H1 (cell line): ENCODE results near the gene FADD. TPM values are rescaled to one million over a fixed set of nuclear protein-coding genes. Genes with fewer than 3 reads are reported as not detected.

Source experiments
- CTCF ChIA-PET: fragments of 300-600 bp; sonication (Branson Sonifier 250); formaldehyde crosslinking; loops from one replicate; lab custom pipeline; 2021; ENCODE audit not compliant: partially characterized antibody; lab: Charles Lee
- POLR2A ChIA-PET: fragments of 300-600 bp; sonication (Branson Sonifier 250); formaldehyde crosslinking; loops from one replicate; lab custom pipeline; 2021; ENCODE audit warnings: inconsistent platforms; ENCODE audit not compliant: partially characterized antibody; lab: Charles Lee
- DNase-seq, 2 experiments: peaks; one replicate each; pipeline versions ENCODE4 v3.0.0 to v3.0.0-alpha.2; 2010 to 2022; ENCODE audit warnings: low spot score in 2 of 2, low read depth in 1 of 2, mixed read lengths in 1 of 2
- FAIRE-seq: peaks from 2 replicates; lab custom pipeline; 2011; peaks lifted over from hg19 to GRCh38; lab: Jason Lieb, UNC
- H2AFZ ChIP-seq: 2 replicates; pipeline ENCODE4 v1.8.1; 2012; ENCODE audit warnings: low read length, inconsistent platforms
- H2AK5ac ChIP-seq: 2 replicates; pipeline ENCODE4 v1.6.1; 2013; ENCODE audit warnings: low read depth, low read length
- H2BK120ac ChIP-seq: replicated peaks from 2 replicates; pipeline ENCODE3; 2013; ENCODE audit warnings: low read depth, low read length, inconsistent platforms
- H2BK12ac ChIP-seq: 2 replicates; pipeline ENCODE4 v1.6.1; 2013; ENCODE audit warnings: low read depth, low read length
- H2BK15ac ChIP-seq: 2 replicates; pipeline ENCODE4 v1.6.1; 2013; ENCODE audit warnings: low read length
- H2BK20ac ChIP-seq: 2 replicates; pipeline ENCODE4 v1.6.1; 2013; ENCODE audit warnings: low read length
- H2BK5ac ChIP-seq: 2 replicates; pipeline ENCODE4 v1.6.1; 2013; ENCODE audit warnings: low read depth, low read length
- H3K14ac ChIP-seq: 2 replicates; pipeline ENCODE4 v1.6.1; 2013; ENCODE audit warnings: inconsistent platforms; ENCODE audit not compliant: insufficient read length
- H3K18ac ChIP-seq: 2 replicates; pipeline ENCODE4 v1.6.1; 2013; ENCODE audit warnings: low read length; ENCODE audit errors: extremely low read depth
- H3K23ac ChIP-seq: 2 replicates; pipeline ENCODE4 v1.6.1; 2013; ENCODE audit warnings: inconsistent platforms; ENCODE audit not compliant: insufficient read length
- H3K23me2 ChIP-seq: 2 replicates; pipeline ENCODE4 v1.6.1; 2013; ENCODE audit warnings: low read depth, low read length
- H3K27ac ChIP-seq: 2 replicates; pipeline ENCODE4 v1.6.1; 2011; ENCODE audit warnings: low read depth, low read length, inconsistent platforms
- H3K27me3 ChIP-seq, 4 experiments: replicated peaks in 1 of 4; 1 replicate in 1 of 4; 2 replicates in 3 of 4; pipeline versions ENCODE4 v1.6.1 to v1.8.1; 2011 to 2013; ENCODE audit warnings: low read length in 3 of 4, mild to moderate bottlenecking in 3 of 4, inconsistent platforms in 2 of 4, mixed read lengths in 2 of 4, moderate library complexity in 1 of 4; ENCODE audit not compliant: control insufficient read depth in 3 of 4, insufficient read depth in 3 of 4; ENCODE audit errors: extremely low read depth in 1 of 4
- H3K36me3 ChIP-seq, 4 experiments: 2 replicates each; pipeline versions ENCODE4 v1.6.1 to v1.8.1; 2011 to 2013; ENCODE audit warnings: mild to moderate bottlenecking in 4 of 4, low read length in 3 of 4, moderate library complexity in 2 of 4, control low read depth in 1 of 4, inconsistent platforms in 1 of 4; ENCODE audit not compliant: insufficient read depth in 4 of 4, control insufficient read depth in 2 of 4
- H3K4ac ChIP-seq: replicated peaks from 2 replicates; pipeline ENCODE3; 2013; ENCODE audit warnings: low read length, low read depth, mixed read lengths, inconsistent platforms; ENCODE audit not compliant: insufficient read length
- H3K4me1 ChIP-seq, 4 experiments: replicated peaks in 1 of 4; 1 replicate in 1 of 4; 2 replicates in 3 of 4; pipeline versions ENCODE4 v1.6.1 to v1.8.1; 2011 to 2013; ENCODE audit warnings: low read length in 3 of 4, inconsistent platforms in 2 of 4, mixed read lengths in 1 of 4; ENCODE audit not compliant: insufficient read depth in 4 of 4, control insufficient read depth in 3 of 4
- H3K4me2 ChIP-seq, 2 experiments: 2 replicates each; pipeline versions ENCODE4 v1.6.1 to v1.8.1; 2011 to 2013; ENCODE audit warnings: low read depth in 2 of 2, low read length in 2 of 2, control low read depth in 1 of 2, inconsistent platforms in 1 of 2, mild to moderate bottlenecking in 1 of 2; ENCODE audit not compliant: insufficient read depth in 1 of 2
- H3K4me3 ChIP-seq, 4 experiments: fragments of 200-600, 300-600 bp in 1 of 4; sonication (generic), shearing (Covaris generic), sonication (Bioruptor Twin) in 1 of 4; 2 replicates each; pipeline versions ENCODE4 v1.5.1 to v1.8.1; 2011 to 2016; ENCODE audit warnings: low read length in 4 of 4, low read depth in 3 of 4, control low read depth in 2 of 4, inconsistent platforms in 2 of 4, mild to moderate bottlenecking in 2 of 4, mixed read lengths in 1 of 4, moderate library complexity in 1 of 4; ENCODE audit not compliant: insufficient read depth in 2 of 4; ENCODE audit errors: extremely low read depth in 1 of 4
- H3K56ac ChIP-seq: replicated peaks from 2 replicates; pipeline ENCODE3; 2013; ENCODE audit warnings: low read depth, mild to moderate bottlenecking, mixed read lengths, low read length, inconsistent platforms; ENCODE audit not compliant: insufficient read length
- H3K79me1 ChIP-seq: 2 replicates; pipeline ENCODE4 v1.6.1; 2013; ENCODE audit warnings: low read depth, low read length, control low read depth
- H3K79me2 ChIP-seq, 2 experiments: 2 replicates each; pipeline versions ENCODE4 v1.6.1 to v1.8.1; 2012 to 2013; ENCODE audit warnings: low read length in 2 of 2, mild to moderate bottlenecking in 2 of 2, inconsistent platforms in 1 of 2; ENCODE audit not compliant: insufficient read depth in 2 of 2, control insufficient read depth in 1 of 2
- H3K9ac ChIP-seq, 4 experiments: replicated peaks in 1 of 4; 1 replicate in 1 of 4; 2 replicates in 3 of 4; pipeline versions ENCODE4 v1.6.1 to v1.8.1; 2011 to 2013; ENCODE audit warnings: low read depth in 3 of 4, low read length in 3 of 4, control low read depth in 2 of 4, mild to moderate bottlenecking in 2 of 4, moderate library complexity in 2 of 4, inconsistent platforms in 1 of 4; ENCODE audit errors: extremely low read depth in 1 of 4
- H3K9me3 ChIP-seq, 2 experiments: 2 replicates each; pipeline versions ENCODE4 v1.6.1 to v1.8.1; 2012 to 2013; ENCODE audit warnings: mild to moderate bottlenecking in 2 of 2, moderate library complexity in 2 of 2, control low read depth in 1 of 2, inconsistent platforms in 1 of 2, low read depth in 1 of 2, low read length in 1 of 2, mixed read lengths in 1 of 2; ENCODE audit not compliant: insufficient read depth in 2 of 2
- H4K20me1 ChIP-seq, 2 experiments: replicated peaks in 1 of 2; 2 replicates each; pipeline versions ENCODE3 to v1.8.1; 2011 to 2013; ENCODE audit warnings: inconsistent platforms in 2 of 2, low read length in 2 of 2, mild to moderate bottlenecking in 1 of 2; ENCODE audit not compliant: insufficient read depth in 2 of 2, control insufficient read depth in 1 of 2
- H4K5ac ChIP-seq: 2 replicates; pipeline ENCODE4 v1.6.1; 2013; ENCODE audit warnings: low read length, low read depth, mixed read lengths, inconsistent platforms; ENCODE audit not compliant: insufficient read length
- H4K8ac ChIP-seq: 2 replicates; pipeline ENCODE4 v1.8.0; 2013; ENCODE audit warnings: mild to moderate bottlenecking, moderate library complexity, low read length, inconsistent platforms; ENCODE audit not compliant: insufficient read depth; ENCODE audit errors: extremely low read depth
- H4K91ac ChIP-seq: replicated peaks from 2 replicates; pipeline ENCODE3; 2013; ENCODE audit warnings: low read length, mixed read lengths, inconsistent platforms; ENCODE audit not compliant: insufficient read length
- CBX8 ChIP-seq: fragments of 300-800, 300-1000 bp; sonication (generic); IDR thresholded peaks from 2 replicates; pipeline ENCODE4 v1.7.1; 2016; ENCODE audit warnings: low read depth, low read length, borderline replicate concordance
- KDM1A ChIP-seq: fragments of 200-600, 300-600 bp; sonication (generic); IDR thresholded peaks from 2 replicates; pipeline ENCODE4 v1.7.1; 2016; ENCODE audit warnings: mild to moderate bottlenecking, low read length, borderline replicate concordance
- SAP30 ChIP-seq: fragments of 300-600 bp; sonication (generic); IDR thresholded peaks from 2 replicates; pipeline ENCODE4 v1.7.1; 2012; ENCODE audit warnings: low read length, moderate library complexity, mild to moderate bottlenecking, inconsistent platforms; ENCODE audit not compliant: insufficient read depth, insufficient replicate concordance
- TAF1 ChIP-seq: IDR thresholded peaks from 2 replicates; pipeline ENCODE4 v1.6.1; 2011; ENCODE audit warnings: mild to moderate bottlenecking, low read depth, low read length
- WGBS, 2 experiments: shearing (Covaris generic) in 1 of 2; methylation state at CpG; one replicate each; pipeline versions ENCODE4 v1.1.6 to v1.1.7; 2013 to 2015; ENCODE audit warnings: low lambda C conversion rate in 2 of 2, mixed read lengths in 2 of 2, inconsistent platforms in 1 of 2, low coverage in 1 of 2, missing lambda C conversion rate in 1 of 2; ENCODE audit not compliant: insufficient replicate concordance in 2 of 2, insufficient coverage in 1 of 2, insufficient read length in 1 of 2; ENCODE audit errors: extremely low coverage in 1 of 2, missing lambda C conversion rate in 1 of 2; 5-methylcytosine and 5-hydroxymethylcytosine counted together
- polyA plus RNA-seq, 7 experiments: library from polyadenylated mRNA; depleted of rRNA in 3 of 7; stranded (reverse) in 5 of 7; unstranded in 2 of 7; fragments of >200 nt in 5 of 7; fragments of 200-250 nt in 2 of 7; gene quantifications; 1 replicate in 5 of 7; 2 replicates in 1 of 7; 4 replicates in 1 of 7; pipeline versions ENCODE4 v1.2.1 to v1.2.3, GENCODE V29; 2011 to 2013; ENCODE audit warnings: missing spikeins in 2 of 7, mixed read lengths in 2 of 7
- total RNA-seq: library from RNA; stranded (reverse); fragmentation: NEBNext Ultra II Directional; extraction: Animal tissue kit (Norgen Biotek cat#: 25700); gene quantifications from 2 replicates; pipeline ENCODE4 v1.2.1, GENCODE V29; 2021

Gene FADD
- total and polyA plus RNA-seq, 2 of the 8 experiments (the other 6 are each of a cell fraction or from before 2014, with no cell fraction given) = 29.0 to 43.9 TPM

DNA sequence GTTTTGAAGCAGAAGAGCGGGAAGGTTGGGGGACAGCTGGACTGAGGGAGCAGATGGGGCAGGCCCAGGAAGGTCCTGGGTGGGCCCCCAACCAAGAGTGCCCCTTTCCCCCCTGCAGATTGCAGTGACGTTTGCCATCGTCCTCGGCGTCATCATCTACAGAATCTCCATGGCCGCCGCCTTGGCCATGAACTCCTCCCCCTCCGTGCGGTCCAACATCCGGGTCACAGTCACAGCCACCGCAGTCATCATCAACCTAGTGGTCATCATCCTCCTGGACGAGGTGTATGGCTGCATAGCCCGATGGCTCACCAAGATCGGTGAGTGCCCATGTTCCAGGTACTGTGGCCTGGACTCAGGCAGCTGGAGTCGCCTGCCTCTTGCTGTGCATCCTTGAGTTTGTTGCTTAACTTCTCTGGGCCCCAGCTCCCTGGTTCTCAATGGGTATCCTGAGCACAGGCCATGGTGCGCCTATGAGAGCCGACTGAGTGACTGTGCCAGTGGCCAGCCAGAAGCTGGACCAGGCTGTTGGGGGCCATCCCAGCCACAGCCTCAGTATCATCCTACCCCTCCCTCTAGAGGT, 42.0 kb upstream of the FADD start:
- ChIA-PET POLR2A (no interaction called here), CTCF (interaction anchor here (1.0 to 9.6 kb wide), 7 partner anchors 10 to 219 kb away, joined by 3 to 78 read pairs (median 4); no protein-coding TSS in a partner anchor)
- H3K4me2 ChIP-seq = no peak overlapping the region
- H3K23ac ChIP-seq = no peak overlapping the region
- H3K56ac ChIP-seq = no peak overlapping the region
- no peaks in the 10 kb centered on the region for H3K23me2 ChIP-seq
- no peak overlapping the region for H2BK120ac ChIP-seq
- H4K8ac ChIP-seq = no peak overlapping the region
- H2BK20ac ChIP-seq = no peak overlapping the region
- no peak overlapping the region for H3K14ac ChIP-seq
- H3K9me3 ChIP-seq = no peaks in the 10 kb centered on the region
- no peak overlapping the region for H3K27ac ChIP-seq
- H3K4me3 ChIP-seq = no peak overlapping the region
- H4K5ac ChIP-seq = no peak overlapping the region
- H3K36me3 ChIP-seq = no peaks in the 10 kb centered on the region
- H2BK15ac ChIP-seq = no peak overlapping the region
- no peak overlapping the region for H2AK5ac ChIP-seq
- H2BK5ac ChIP-seq = no peak overlapping the region
- no peaks in the 10 kb centered on the region for H3K79me1 ChIP-seq
- no peak overlapping the region for H2BK12ac ChIP-seq
- no peak overlapping the region for H3K4ac ChIP-seq
- no peak overlapping the region for H2AFZ ChIP-seq
- FAIRE-seq = no peak
- TF ChIP-seq KDM1A (peak; percentile 53; the same call in 1 of the 2 replicates), TAF1 (no peak), CBX8 (no peak), SAP30 (no peak)
- DNase-seq = no peak
- H3K4me1 ChIP-seq = peaks cover 0 to 2% (median 0%) of the 10 kb centered on the region in 4 experiments; a peak in 3 of 7 replicates
- no peak overlapping the region for H4K91ac ChIP-seq
- no peak overlapping the region for H3K9ac ChIP-seq
- no peaks in the 10 kb centered on the region for H3K27me3 ChIP-seq
- WGBS, 2 experiments = 93% methylated on average over 15 of the region's 17 CpGs; no CpG with 5 or more reads in 1 of the 2 experiments
- no peak overlapping the region for H3K18ac ChIP-seq
- no peaks in the 10 kb centered on the region for H3K79me2 ChIP-seq
- no peaks in the 10 kb centered on the region for H4K20me1 ChIP-seq
